GM12892 (cell line): ENCODE results near the gene HNRNPA2B1.

Source experiments
- DNase-seq: peaks from one replicate; pipeline ENCODE4 v3.0.0; 2011; ENCODE audit not compliant: insufficient read length
- FAIRE-seq: peaks from 2 replicates; lab custom pipeline; 2011; peaks lifted over from hg19 to GRCh38; lab: Jason Lieb, UNC
- POLR2A ChIP-seq: IDR thresholded peaks from 2 replicates; pipeline ENCODE4 v1.6.1; 2011; ENCODE audit warnings: low read depth, low read length, control low read depth
- POLR2AphosphoS5 ChIP-seq: IDR thresholded peaks from 2 replicates; pipeline ENCODE4 v1.6.1; 2011; ENCODE audit warnings: low read depth, low read length, control low read depth
- TAF1 ChIP-seq: IDR thresholded peaks from 2 replicates; pipeline ENCODE4 v1.6.1; 2011; ENCODE audit warnings: low read depth, mild to moderate bottlenecking, control low read depth, low read length, borderline replicate concordance

Gene HNRNPA2B1

DNA sequence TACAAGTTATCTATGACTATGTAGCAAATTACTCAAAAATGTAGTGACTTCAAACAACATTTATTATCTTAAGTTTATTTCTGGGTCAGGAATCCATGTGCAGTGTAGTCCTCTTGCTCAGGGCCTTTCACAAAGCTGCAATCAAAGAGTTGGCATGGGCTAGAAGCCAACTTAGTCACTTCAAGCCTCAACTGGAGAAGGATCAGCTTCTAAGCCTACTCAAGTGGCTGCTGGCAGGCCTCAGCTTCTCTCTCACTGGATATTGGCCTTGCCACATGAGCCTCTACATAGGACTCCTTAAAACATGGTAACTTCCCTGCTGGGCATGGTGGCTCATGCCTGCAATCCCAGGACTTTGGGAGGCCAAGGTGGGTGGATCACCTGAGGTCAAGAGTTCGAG lies 53.5 kb downstream of the HNRNPA2B1 start:
- DNase-seq (no peak), FAIRE-seq (no peak)
- TF ChIP-seq TAF1, result no peak
- TF ChIP-seq POLR2A, result no peak
- TF ChIP-seq POLR2AphosphoS5, result no peak

- TF ChIP-seq POLR2AphosphoS5, result no peak
- TF ChIP-seq POLR2A, result no peak
- no peak for TF ChIP-seq TAF1
- FAIRE-seq (no peak), DNase-seq (no peak)
Observed at GRCh38 chr7:26145238-26145637, 55.3 kb downstream of the HNRNPA2B1 start.

- no peak for DNase-seq
- no peak for TF ChIP-seq POLR2AphosphoS5
- no peak for TF ChIP-seq TAF1
- TF ChIP-seq POLR2A, result no peak
- no peak for FAIRE-seq
Observed at GRCh38 chr7:26144184-26145080, 56.1 kb downstream of the HNRNPA2B1 start.

DNA sequence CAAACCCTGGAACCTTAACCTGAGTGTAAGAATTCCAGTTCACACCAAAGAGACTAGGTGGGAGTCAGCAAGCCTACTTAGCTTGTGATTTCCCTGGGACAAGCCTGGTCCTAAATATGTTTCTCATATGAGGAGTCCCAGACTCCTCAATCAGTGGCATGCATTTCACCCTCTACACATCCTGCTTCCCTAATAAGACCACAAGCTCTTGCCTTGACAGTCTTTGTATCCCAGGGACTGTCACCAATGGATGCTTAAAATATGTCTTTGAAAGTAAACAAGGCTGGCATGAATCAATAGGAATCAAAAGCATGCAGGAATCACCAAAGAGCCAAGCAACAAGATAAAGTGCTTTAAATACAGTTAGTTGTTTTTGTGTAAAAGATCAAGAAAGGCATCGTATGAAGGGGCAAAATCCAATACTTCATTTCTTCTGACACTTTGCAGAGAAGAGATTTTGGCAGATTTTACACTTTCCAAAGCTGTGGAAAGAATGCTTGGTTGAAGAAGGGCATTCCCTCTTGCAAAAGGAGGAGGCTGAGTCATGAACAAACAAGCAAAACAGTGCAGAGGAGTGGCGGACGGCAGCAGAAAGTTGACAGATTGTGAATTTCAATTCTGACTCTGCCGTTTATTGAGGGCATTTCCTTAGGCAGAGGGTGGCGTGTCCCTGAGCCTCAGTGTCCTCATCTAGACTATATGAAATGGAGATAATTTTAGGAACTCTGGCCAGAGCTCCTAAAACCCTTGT lies 57.1 kb downstream of the HNRNPA2B1 start:
- DNase-seq, result no peak
- no peak for TF ChIP-seq TAF1
- no peak for TF ChIP-seq POLR2AphosphoS5
- no peak for TF ChIP-seq POLR2A
- no peak for FAIRE-seq

GRCh38 chr7:26141077-26141476 lies 59.5 kb downstream of the HNRNPA2B1 start:
- FAIRE-seq (no peak), DNase-seq (no peak)
- no peak for TF ChIP-seq POLR2AphosphoS5
- no peak for TF ChIP-seq TAF1
- no peak for TF ChIP-seq POLR2A

- no peak for TF ChIP-seq POLR2A
- no peak for TF ChIP-seq TAF1
- TF ChIP-seq POLR2AphosphoS5, result no peak
- no peak for DNase-seq
- FAIRE-seq, result no peak
Observed at GRCh38 chr7:26140380-26140779, 60.2 kb downstream of the HNRNPA2B1 start.
